Measurements from ENCODE around the gene LGR6. TPM values are rescaled to one million over a fixed set of nuclear protein-coding genes. Genes with fewer than 3 reads are reported as not detected.
"Not testable (repeated sequence)": the region's sequence is repeated elsewhere in the genome, so short reads cannot be mapped to it uniquely, and the experiment has no call there.

LGR6 gene
- total RNA-seq, 1 experiment from 2014 or later = 0.08 TPM

DNA sequence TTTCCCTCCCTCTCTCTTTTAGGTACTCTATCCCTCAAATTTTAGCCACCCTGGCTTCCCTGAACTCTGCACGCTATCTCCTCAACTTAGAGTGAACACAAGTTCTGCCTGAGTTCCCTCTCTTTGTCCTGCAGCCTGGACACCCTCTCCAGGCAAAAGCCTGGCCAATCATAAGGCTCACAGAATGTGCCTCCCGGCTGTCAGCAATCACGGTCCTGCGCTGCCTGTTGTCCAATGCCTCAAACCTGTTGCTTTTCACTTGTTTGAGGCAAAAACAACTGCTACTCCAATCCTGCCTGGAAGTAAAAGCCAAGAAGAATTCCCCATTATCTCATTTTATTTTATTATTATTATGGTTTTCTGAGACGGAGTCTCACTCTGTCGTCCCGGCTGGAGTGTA is 66.1 kb downstream of the LGR6 start:
- no TSS peak for BruUV-seq (replicated peaks)
- no peaks in the 10 kb centered on the region for H3K4me1 ChIP-seq (ENCODE audit: control insufficient read depth, insufficient read depth, low read length)
- POLR2A ChIA-PET = no interaction called here
- no peak for ATAC-seq
- no peak overlapping the region for H3K4me3 ChIP-seq (ENCODE audit: low read depth in 2 of 2, low read length in 2 of 2)
- H3K27ac ChIP-seq (ENCODE audit: low read length) = no peak overlapping the region
- peaks cover 23% of the 10 kb centered on the region for H3K27me3 ChIP-seq (ENCODE audit: control insufficient read depth, insufficient read depth, low read length)
- CTCF ChIA-PET = no interaction called here
- DNase-seq (ENCODE audit: low read depth, low spot score) = no peak
- TF ChIP-seq CTCF (IDR thresholded peaks at IDR 0.05) = no peak
- TF ChIP-seq TCF7L2 (IDR thresholded peaks at IDR 0.05; ENCODE audit: low read depth, low read length) = no peak
- TF ChIP-seq SIN3A (IDR thresholded peaks at IDR 0.05; ENCODE audit: borderline replicate concordance, insufficient read depth, low read depth, low read length) = no peak
- no peak for TF ChIP-seq REST (IDR thresholded peaks at IDR 0.05; ENCODE audit: insufficient read depth in 1 of 2, low read depth in 2 of 2, low read length in 1 of 2)
- TF ChIP-seq POLR2AphosphoS5 (IDR thresholded peaks at IDR 0.05; ENCODE audit: low read depth, low read length) = no peak
- intact Hi-C loops (cut with micrococcal nuclease; ENCODE audit: unreplicated experiment) = no loop called here
- H3K36me3 ChIP-seq (ENCODE audit: control insufficient read depth, insufficient read depth, low read length) = no peaks in the 10 kb centered on the region
- in situ Hi-C loops (cut with HindIII; ENCODE audit: low pct_unique_long_range_greater_than_20kb, low sequenced_read_pairs) = no loop called here
- H3K9me3 ChIP-seq (ENCODE audit: control insufficient read depth, insufficient read depth, low read depth, low read length) = no peaks in the 10 kb centered on the region

GRCh38 chr1:202261209-202261958 is 67.8 kb downstream of the LGR6 start:
- DNase-seq (ENCODE audit: low read depth, low spot score); intact Hi-C loops (cut with micrococcal nuclease; ENCODE audit: unreplicated experiment); H3K36me3 ChIP-seq (ENCODE audit: control insufficient read depth, insufficient read depth, low read length); CTCF ChIA-PET; H3K4me3 ChIP-seq (ENCODE audit: low read depth in 2 of 2, low read length in 2 of 2); H3K9me3 ChIP-seq (ENCODE audit: control insufficient read depth, insufficient read depth, low read depth, low read length); H3K4me1 ChIP-seq (ENCODE audit: control insufficient read depth, insufficient read depth, low read length); ATAC-seq; POLR2A ChIA-PET; H3K27ac ChIP-seq (ENCODE audit: low read length); in situ Hi-C loops (cut with HindIII; ENCODE audit: low pct_unique_long_range_greater_than_20kb, low sequenced_read_pairs); BruUV-seq (replicated peaks): not testable (repeated sequence)
- H3K27me3 ChIP-seq (ENCODE audit: control insufficient read depth, insufficient read depth, low read length) = peaks cover 37% of the 10 kb centered on the region

DNA sequence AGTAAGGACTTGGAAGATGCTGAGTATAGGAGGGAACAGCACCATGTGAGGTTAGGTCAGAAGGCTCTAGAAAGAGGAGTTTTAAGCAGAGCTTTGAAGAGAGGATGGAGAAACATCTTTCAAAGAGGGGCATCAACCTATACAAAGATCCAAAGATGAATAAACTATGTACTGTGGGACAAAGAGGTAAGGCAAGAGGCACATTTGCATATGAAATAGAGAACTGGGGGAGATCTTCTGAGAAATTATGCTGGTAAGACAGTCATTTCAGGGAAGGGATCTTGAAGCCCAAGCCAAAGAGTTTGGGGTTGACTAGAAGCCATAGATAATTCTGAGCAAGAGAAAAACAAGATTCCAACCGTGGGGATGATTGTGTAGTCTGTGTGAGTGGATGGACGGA is 70.0 kb downstream of the LGR6 start:
- peaks cover 26% of the 10 kb centered on the region for H3K27me3 ChIP-seq (ENCODE audit: control insufficient read depth, insufficient read depth, low read length)
- H3K4me1 ChIP-seq (ENCODE audit: control insufficient read depth, insufficient read depth, low read length) = peaks cover 3% of the 10 kb centered on the region; the same call in 1 of the 2 replicates
- H3K9me3 ChIP-seq (ENCODE audit: control insufficient read depth, insufficient read depth, low read depth, low read length) = no peaks in the 10 kb centered on the region
- no peaks in the 10 kb centered on the region for H3K36me3 ChIP-seq (ENCODE audit: control insufficient read depth, insufficient read depth, low read length)
- DNase-seq (ENCODE audit: low read depth, low spot score) (no peak), ATAC-seq (no peak)
- no TSS peak for BruUV-seq (replicated peaks)
- no peak overlapping the region for H3K4me3 ChIP-seq (ENCODE audit: low read depth in 2 of 2, low read length in 2 of 2)
- intact Hi-C loops (cut with micrococcal nuclease; ENCODE audit: unreplicated experiment) (no loop called here), in situ Hi-C loops (cut with HindIII; ENCODE audit: low pct_unique_long_range_greater_than_20kb, low sequenced_read_pairs) (no loop called here)
- POLR2A ChIA-PET = no interaction called here
- no peak overlapping the region for H3K27ac ChIP-seq (ENCODE audit: low read length)
- CTCF ChIA-PET = no interaction called here
- TF ChIP-seq TCF7L2 (IDR thresholded peaks at IDR 0.05; ENCODE audit: low read depth, low read length) (no peak), SIN3A (IDR thresholded peaks at IDR 0.05; ENCODE audit: borderline replicate concordance, insufficient read depth, low read depth, low read length) (no peak), CTCF (IDR thresholded peaks at IDR 0.05) (no peak), REST (IDR thresholded peaks at IDR 0.05; ENCODE audit: insufficient read depth in 1 of 2, low read depth in 2 of 2, low read length in 1 of 2) (no peak), POLR2AphosphoS5 (IDR thresholded peaks at IDR 0.05; ENCODE audit: low read depth, low read length) (no peak)

Measured in Panc1 (cell line).